Amygdala (tissue), 56 donors: ENCODE results near the gene FAM199X.
"Not testable (repeated sequence)": the region's sequence is repeated elsewhere in the genome, so short reads cannot be mapped to it uniquely, and the experiment has no call there.

Experiments used
- DNase-seq, 56 donors: peaks; one replicate each; lab custom pipeline; 2025; lab: John Stamatoyannopoulos, UW

FAM199X gene

DNA sequence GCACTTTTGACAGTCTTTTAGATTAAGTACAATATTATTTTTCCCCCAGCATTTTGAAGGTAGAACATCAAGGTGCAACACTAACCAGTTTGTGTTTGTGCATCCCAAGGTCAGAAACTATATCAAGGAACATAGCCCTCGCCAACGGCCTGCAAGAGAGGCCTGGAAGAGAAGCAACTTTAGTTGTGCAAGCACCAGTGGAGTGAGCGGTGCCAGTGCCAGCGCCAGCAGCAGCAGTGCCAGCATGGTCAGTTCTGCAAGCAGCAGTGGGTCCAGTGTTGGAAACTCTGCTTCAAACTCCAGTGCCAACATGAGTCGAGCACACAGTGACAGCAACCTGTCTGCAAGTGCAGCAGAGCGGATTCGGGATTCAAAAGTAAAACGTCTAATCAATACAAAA, 21.7 kb downstream of the FAM199X start:
- peak in 1 of 56 donors; percentile 1 for DNase-seq

DNA sequence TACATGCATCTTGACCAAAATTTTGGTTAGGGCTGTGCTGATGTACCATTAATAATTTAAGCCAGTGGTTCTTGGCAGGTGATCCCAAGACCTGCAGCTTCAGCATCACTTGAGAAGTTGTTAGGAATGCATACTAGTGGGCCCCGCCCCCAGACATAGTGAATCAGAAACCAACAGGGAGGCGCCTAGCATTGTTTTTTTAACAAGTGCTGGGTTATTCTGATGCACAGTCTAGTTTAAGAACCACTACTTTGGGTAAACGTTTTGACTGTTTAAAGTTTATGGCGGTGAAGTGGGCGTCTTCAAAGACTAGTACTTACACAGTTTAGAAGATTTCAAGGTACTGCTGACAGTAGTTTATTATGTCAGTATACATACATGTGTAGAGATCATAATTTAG, 23.6 kb downstream of the FAM199X start:
- DNase-seq, result no peak

DNA sequence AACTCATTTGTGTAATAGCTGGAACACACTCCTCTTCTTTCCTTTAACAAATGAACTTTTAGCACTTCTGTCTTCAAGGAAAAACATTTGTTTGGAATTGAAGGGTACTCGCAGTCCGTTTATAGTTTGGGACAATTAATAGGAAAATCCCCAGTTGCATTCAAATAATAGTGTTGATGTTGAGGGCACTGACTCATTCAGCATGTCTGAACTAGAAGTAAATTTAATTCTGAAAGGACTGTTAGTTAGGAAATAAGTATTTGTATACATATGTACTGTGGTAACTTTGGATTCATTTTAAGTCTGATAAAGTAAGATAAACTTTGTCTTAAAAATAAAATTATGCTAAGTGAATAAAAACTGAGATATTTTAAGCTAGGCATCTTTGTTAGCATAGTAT, 27.2 kb downstream of the FAM199X start:
- no peak for DNase-seq

DNA sequence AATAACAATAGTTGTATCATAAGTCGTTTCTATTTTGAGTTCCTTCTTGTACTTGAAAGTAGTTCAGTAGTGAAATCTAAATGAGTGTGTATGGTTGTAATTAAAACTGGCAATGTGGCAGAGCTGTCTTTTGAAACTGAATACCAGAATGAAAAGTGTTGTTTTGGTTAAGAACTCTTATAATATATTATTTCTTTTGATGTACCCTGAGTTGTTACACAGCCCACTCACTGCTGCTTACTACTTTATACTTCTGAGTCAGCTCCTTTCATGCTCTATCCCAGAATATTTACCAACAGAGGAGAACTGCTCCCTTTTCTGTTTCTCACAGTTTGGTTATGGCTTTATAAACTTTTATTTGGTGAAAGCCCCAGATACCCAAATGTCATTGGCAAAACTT, 28.8 kb downstream of the FAM199X start:
- no peak for DNase-seq

DNA sequence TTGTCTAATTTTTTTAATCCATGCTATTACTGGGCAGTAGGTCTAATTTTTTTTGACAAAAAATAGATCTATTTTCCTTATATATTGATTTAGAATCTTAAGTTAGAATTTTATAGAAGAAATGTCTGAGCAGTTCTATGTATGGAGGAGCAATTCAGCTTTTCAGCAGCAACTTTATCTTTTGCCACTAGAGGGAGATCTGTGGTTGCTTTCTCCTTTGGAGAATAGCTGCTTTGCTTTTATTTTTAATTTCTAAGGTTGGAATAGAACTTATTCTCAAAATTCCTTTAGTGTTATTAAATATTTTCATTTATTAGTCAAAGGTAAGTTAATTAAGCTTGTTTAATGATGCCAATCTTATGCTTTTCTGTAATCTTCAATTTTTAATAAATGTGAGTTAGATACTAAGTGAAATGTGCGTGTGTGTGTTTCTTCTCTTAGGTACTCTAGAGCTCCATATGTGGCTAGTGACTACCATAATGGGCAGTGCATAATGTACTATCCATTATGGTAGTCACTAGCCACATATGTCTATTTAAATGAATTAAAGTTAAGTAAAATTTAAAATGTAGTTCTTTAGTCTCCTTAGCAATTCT, 29.3 kb downstream of the FAM199X start:
- peak in 2 of 56 donors; percentile 1 to 3 for DNase-seq

DNA sequence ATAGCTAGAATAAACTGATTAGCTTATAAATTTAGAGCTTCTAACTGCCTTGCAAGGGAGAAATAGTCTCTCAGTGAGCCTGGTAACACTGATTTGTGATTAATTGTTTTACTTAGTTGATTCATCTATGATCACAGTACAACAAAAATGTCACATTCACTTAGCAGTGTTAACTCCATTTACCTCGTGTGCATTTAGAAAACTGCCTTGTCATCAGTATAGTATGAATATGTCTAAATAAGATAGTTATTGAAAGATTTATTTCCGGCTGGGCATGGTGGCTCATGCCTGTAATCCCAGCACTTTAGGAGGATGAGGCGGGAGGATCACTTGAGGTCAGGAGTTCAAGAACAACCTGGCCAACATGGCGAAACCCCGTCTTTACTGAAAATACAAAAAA, 39.3 kb downstream of the FAM199X start:
- DNase-seq, result no peak

DNA sequence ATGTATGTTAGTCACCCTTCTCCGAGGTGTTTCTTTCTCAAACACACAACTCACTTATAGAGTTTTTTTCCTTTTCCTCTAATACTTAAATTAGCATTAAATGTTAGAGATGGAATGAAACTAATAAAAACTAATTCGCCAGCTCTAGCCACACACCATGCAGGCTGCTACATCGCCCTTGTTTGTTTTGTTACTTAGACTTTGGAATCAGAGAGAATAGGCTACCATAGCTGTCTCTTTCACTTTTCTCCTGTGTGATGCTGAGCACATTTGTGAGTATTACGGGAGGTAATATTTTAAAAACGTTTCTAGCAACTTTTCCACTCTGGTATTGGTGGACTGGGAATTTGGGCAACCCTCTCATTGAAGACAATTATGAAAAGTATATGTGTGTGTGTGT, 44.9 kb downstream of the FAM199X start:
- no peak for DNase-seq

DNA sequence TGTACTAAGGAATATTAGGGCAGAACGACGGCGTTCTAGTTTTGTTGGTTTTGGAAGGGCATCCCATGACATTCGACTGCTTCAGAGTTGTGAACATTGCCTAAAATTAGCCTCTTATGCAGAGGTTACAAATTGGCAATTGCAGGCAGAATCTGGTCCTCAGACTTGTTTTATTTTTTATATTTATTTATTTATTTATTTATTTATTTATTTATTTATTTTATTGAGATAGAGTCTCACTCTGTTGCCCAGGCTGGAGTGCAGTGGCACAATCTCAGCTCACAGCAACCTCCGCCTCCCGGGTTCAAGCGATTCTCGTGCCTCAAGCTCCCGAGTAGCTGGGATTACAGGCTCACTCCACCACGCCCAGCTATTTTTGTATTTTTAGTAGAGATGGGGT, 63.8 kb downstream of the FAM199X start:
- not testable (repeated sequence) for DNase-seq
